Omental fat pad (tissue), 4 donors: Measurements from ENCODE around the gene PMS1. TPM values are rescaled to one million over a fixed set of nuclear protein-coding genes. Genes with fewer than 3 reads are reported as not detected.

Source experiments
- ATAC-seq: fragments of 150-250 bp; one replicate; pipeline ENCODE4 v1.9.1; 2016; ENCODE audit warnings: mild to moderate bottlenecking, moderate library complexity; ENCODE audit not compliant: low FRiP score
- DNase-seq: peaks from one replicate; pipeline ENCODE4 v3.0.0-alpha.2; 2019; ENCODE audit warnings: low spot score
- total RNA-seq, 4 donors: library from RNA; depleted of rRNA; stranded (reverse); fragments of >200 nt; gene quantifications; one replicate each; pipeline ENCODE4 v1.1.0, GENCODE V29; 2016
- TF ChIP-seq, protein P1 (sequence below), 3 donors: fragments of 450-650 bp; IDR thresholded peaks; one replicate each; pipeline ENCODE4 v1.5.1; 2016 to 2017; ENCODE audit warnings: antibody characterized with exemption in 3 of 3, mild to moderate bottlenecking in 3 of 3, moderate library complexity in 2 of 3

Gene PMS1
- total RNA-seq, 4 donors from 2014 or later = 16.8 to 29.8 (median 19.5) TPM

DNA sequence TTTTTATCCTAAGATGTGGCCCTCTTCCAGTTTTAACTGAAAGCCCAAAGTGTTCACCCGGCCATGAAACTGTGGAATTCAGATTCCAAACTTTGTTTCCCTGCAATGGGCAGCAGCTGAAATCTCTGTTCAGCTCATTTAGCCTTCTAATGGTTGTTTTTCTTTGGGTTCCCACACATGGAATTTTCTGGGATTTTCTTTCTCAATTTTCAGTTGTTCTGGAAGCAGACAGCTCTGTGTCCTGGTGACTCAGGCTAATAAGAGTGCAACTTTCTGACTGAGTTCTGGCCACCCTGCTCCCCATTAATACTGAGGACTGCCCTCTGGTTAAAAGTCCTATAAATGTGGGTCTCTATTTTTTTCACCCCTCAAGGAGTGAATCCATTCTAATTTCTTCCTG, 78.5 kb downstream of the PMS1 start:
- ATAC-seq (no peak), DNase-seq (no peak)
- TF ChIP-seq, protein P1, sequence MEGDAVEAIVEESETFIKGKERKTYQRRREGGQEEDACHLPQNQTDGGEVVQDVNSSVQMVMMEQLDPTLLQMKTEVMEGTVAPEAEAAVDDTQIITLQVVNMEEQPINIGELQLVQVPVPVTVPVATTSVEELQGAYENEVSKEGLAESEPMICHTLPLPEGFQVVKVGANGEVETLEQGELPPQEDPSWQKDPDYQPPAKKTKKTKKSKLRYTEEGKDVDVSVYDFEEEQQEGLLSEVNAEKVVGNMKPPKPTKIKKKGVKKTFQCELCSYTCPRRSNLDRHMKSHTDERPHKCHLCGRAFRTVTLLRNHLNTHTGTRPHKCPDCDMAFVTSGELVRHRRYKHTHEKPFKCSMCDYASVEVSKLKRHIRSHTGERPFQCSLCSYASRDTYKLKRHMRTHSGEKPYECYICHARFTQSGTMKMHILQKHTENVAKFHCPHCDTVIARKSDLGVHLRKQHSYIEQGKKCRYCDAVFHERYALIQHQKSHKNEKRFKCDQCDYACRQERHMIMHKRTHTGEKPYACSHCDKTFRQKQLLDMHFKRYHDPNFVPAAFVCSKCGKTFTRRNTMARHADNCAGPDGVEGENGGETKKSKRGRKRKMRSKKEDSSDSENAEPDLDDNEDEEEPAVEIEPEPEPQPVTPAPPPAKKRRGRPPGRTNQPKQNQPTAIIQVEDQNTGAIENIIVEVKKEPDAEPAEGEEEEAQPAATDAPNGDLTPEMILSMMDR (IDR thresholded peaks at IDR 0.05) = no peak

- DNase-seq (no peak), ATAC-seq (no peak)
- TF ChIP-seq, protein P1 (IDR thresholded peaks at IDR 0.05) = no peak
Observed at GRCh38 chr2:189865826-189866225, 81.6 kb downstream of the PMS1 start.

GRCh38 chr2:189866296-189866695, 82.0 kb downstream of the PMS1 start:
- ATAC-seq = no peak
- no peak for DNase-seq
- TF ChIP-seq, protein P1 (IDR thresholded peaks at IDR 0.05) = no peak

GRCh38 chr2:189868896-189869295, 84.6 kb downstream of the PMS1 start:
- DNase-seq (no peak), ATAC-seq (no peak)
- TF ChIP-seq, protein P1 (IDR thresholded peaks at IDR 0.05) = no peak

DNA sequence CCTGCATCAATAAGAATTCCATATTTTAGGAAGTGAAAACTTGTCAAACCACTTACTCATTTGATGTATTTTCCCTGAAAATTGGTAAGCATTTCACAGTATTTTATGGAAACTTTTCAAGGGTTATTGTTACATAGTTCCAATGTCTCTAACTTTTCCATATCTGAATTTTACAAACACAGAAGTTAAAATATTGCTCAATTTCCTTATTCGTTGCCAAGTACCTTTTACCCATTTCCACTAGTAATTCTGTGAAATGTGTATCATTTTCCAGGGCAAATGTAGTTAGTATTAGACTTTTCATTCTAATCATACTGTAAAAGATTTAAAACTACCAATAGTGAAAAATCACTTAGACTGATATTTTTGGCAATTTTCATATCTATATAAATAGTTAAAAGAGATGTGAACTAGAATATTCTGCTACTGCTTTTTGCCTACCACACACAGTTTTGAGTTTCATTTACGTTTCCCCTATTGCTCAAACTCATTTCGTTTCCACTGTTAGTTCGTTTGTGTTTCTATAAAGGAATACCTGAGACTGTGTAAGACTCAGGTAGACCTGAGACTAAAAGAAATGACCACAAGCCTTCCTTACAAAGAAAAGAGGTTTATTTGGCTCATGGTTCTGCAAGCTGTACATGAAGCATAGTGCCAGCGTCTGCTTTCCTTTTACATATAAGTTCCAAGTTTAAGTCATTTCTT, 86.3 kb downstream of the PMS1 start:
- DNase-seq (no peak), ATAC-seq (no peak)
- TF ChIP-seq, protein P1 (IDR thresholded peaks at IDR 0.05) = no peak

- TF ChIP-seq, protein P1 (IDR thresholded peaks at IDR 0.05) = no peak
- DNase-seq (no peak), ATAC-seq (no peak)
Observed at GRCh38 chr2:189873696-189874095, 89.4 kb downstream of the PMS1 start.

GRCh38 chr2:189874586-189875320, 90.5 kb downstream of the PMS1 start:
- TF ChIP-seq, protein P1 (IDR thresholded peaks at IDR 0.05) = no peak
- ATAC-seq = no peak
- DNase-seq = no peak
